Hepatocyte (in vitro differentiated cells): Measurements from ENCODE around the gene CXCL5. TPM values are rescaled to one million over a fixed set of nuclear protein-coding genes. Genes with fewer than 3 reads are reported as not detected.
"Not testable (repeated sequence)": the region's sequence is repeated elsewhere in the genome, so short reads cannot be mapped to it uniquely, and the experiment has no call there.

ENCODE experiments used
- DNase-seq: peaks from one replicate; pipeline ENCODE4 v3.0.0-alpha.2; 2016; ENCODE audit warnings: low spot score
- H2AFZ ChIP-seq: fragments of 200-600 bp; sonication (generic); 2 replicates; pipeline ENCODE4 v1.6.0; 2016; ENCODE audit warnings: antibody characterized with exemption, mild to moderate bottlenecking
- H3K27ac ChIP-seq: fragments of 200-600 bp; sonication (generic); 2 replicates; pipeline ENCODE4 v1.5.1; 2016; ENCODE audit warnings: mild to moderate bottlenecking
- H3K27me3 ChIP-seq: fragments of 200-600 bp; sonication (generic); 2 replicates; pipeline ENCODE4 v1.6.1; 2016
- H3K36me3 ChIP-seq: fragments of 200-600 bp; sonication (generic); replicated peaks from 2 replicates; pipeline ENCODE4 v1.5.1; 2016; ENCODE audit warnings: low read depth; ENCODE audit not compliant: insufficient read depth
- H3K4me1 ChIP-seq: fragments of 200-600 bp; sonication (generic); 2 replicates; pipeline ENCODE4 v1.5.1; 2016; ENCODE audit warnings: mild to moderate bottlenecking, moderate library complexity; ENCODE audit not compliant: insufficient read depth
- H3K4me2 ChIP-seq: fragments of 200-600 bp; sonication (generic); 2 replicates; pipeline ENCODE4 v1.6.0; 2016
- H3K4me3 ChIP-seq: fragments of 200-600 bp; sonication (generic); 2 replicates; pipeline ENCODE4 v1.5.1; 2016; ENCODE audit warnings: mild to moderate bottlenecking
- H3K79me2 ChIP-seq: fragments of 200-600 bp; sonication (generic); 2 replicates; pipeline ENCODE4 v1.6.0; 2017; ENCODE audit warnings: mild to moderate bottlenecking
- H3K9me2 ChIP-seq: fragments of 200-600 bp; sonication (generic); replicated peaks from 2 replicates; pipeline ENCODE4 v1.6.0; 2017; ENCODE audit warnings: mild to moderate bottlenecking; ENCODE audit not compliant: insufficient read depth
- H3K9me3 ChIP-seq: fragments of 200-600 bp; sonication (generic); 2 replicates; pipeline ENCODE4 v1.5.1; 2016; ENCODE audit warnings: low read depth, mild to moderate bottlenecking
- H4K20me1 ChIP-seq: fragments of 200-600 bp; sonication (generic); 2 replicates; pipeline ENCODE4 v1.6.0; 2016; ENCODE audit warnings: mild to moderate bottlenecking; ENCODE audit not compliant: insufficient read depth, poor library complexity, severe bottlenecking
- EZH2 ChIP-seq: fragments of 200-600 bp; sonication (generic); IDR thresholded peaks from 2 replicates; pipeline ENCODE4 v1.6.1; 2016; ENCODE audit warnings: antibody characterized with exemption, mild to moderate bottlenecking, borderline replicate concordance
- EZH2phosphoT487 ChIP-seq: fragments of 200-600 bp; sonication (generic); IDR thresholded peaks from one replicate; pipeline ENCODE4 v1.6.1; 2018; ENCODE audit warnings: antibody characterized with exemption, mild to moderate bottlenecking, low read depth, moderate library complexity; ENCODE audit not compliant: unreplicated experiment, severe bottlenecking
- WGBS: methylation state at CpG from one replicate; pipeline ENCODE4 v1.1.6; 2016; ENCODE audit warnings: low lambda C conversion rate; ENCODE audit errors: missing lambda C conversion rate; 5-methylcytosine and 5-hydroxymethylcytosine counted together
- polyA plus RNA-seq: library from polyadenylated mRNA; unstranded; fragments of >200 nt; fragmentation: Nextera tagmentation; extraction: Ambion mirVana; gene quantifications from 2 replicates; pipeline ENCODE4 v1.2.1, GENCODE V29; 2016
- total RNA-seq: library from RNA; depleted of rRNA; stranded (reverse); fragments of >200 nt; gene quantifications from 2 replicates; pipeline ENCODE4 v1.2.3, GENCODE V29; 2014
- TF ChIP-seq, protein P1 (sequence below): fragments of 200-600 bp; sonication (generic); IDR thresholded peaks from 2 replicates; pipeline ENCODE4 v1.5.1; 2016; ENCODE audit warnings: antibody characterized with exemption, mild to moderate bottlenecking; ENCODE audit not compliant: poor library complexity

The CXCL5 gene
- total and polyA plus RNA-seq, 2 experiments from 2014 or later, result 31.3 to 31.9 TPM

GRCh38 chr4:73988061-73988460, 10.4 kb downstream of the CXCL5 start, which contains the start of gene PPBP:
TSS of gene PPBP (minus strand) at chr4:73988190. CDS start at chr4:73988103, 87 bp downstream.
- TF ChIP-seq, protein P1, sequence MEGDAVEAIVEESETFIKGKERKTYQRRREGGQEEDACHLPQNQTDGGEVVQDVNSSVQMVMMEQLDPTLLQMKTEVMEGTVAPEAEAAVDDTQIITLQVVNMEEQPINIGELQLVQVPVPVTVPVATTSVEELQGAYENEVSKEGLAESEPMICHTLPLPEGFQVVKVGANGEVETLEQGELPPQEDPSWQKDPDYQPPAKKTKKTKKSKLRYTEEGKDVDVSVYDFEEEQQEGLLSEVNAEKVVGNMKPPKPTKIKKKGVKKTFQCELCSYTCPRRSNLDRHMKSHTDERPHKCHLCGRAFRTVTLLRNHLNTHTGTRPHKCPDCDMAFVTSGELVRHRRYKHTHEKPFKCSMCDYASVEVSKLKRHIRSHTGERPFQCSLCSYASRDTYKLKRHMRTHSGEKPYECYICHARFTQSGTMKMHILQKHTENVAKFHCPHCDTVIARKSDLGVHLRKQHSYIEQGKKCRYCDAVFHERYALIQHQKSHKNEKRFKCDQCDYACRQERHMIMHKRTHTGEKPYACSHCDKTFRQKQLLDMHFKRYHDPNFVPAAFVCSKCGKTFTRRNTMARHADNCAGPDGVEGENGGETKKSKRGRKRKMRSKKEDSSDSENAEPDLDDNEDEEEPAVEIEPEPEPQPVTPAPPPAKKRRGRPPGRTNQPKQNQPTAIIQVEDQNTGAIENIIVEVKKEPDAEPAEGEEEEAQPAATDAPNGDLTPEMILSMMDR, result no peak
- TF ChIP-seq EZH2phosphoT487, result no peak
- no peak for TF ChIP-seq EZH2
- no peaks in the 10 kb centered on the region for H3K4me1 ChIP-seq

GRCh38 chr4:73985528-73985852, 13.0 kb downstream of the CXCL5 start:
- no peaks in the 10 kb centered on the region for H3K27me3 ChIP-seq
- no peak overlapping the region for H3K4me3 ChIP-seq
- H3K79me2 ChIP-seq, result no peaks in the 10 kb centered on the region
- no peaks in the 10 kb centered on the region for H3K9me2 ChIP-seq
- no peak for TF ChIP-seq EZH2
- no peak for TF ChIP-seq EZH2phosphoT487
- TF ChIP-seq, protein P1, result no peak
- no peak for DNase-seq
- H3K4me1 ChIP-seq, result no peaks in the 10 kb centered on the region
- no peak overlapping the region for H3K27ac ChIP-seq
- no peaks in the 10 kb centered on the region for H3K9me3 ChIP-seq
- 46% methylated on average over 1 of the region's 1 CpG for WGBS
- H3K36me3 ChIP-seq, result no peaks in the 10 kb centered on the region
- H4K20me1 ChIP-seq, result no peaks in the 10 kb centered on the region
- no peak overlapping the region for H2AFZ ChIP-seq
- no peak overlapping the region for H3K4me2 ChIP-seq

More at GRCh38 chr4:73988061-73988460, 10.4 kb downstream of the CXCL5 start, which contains the start of gene PPBP:
- Histone ChIP-seq H3K27ac (no peak within 1 kb of the TSS), H2AFZ (no peak within 1 kb of the TSS), H3K9me3 (no peaks in the 10 kb centered on the region), H3K4me3 (no peak within 1 kb of the TSS), H3K4me2 (no peak within 1 kb of the TSS), H3K36me3 (no peaks in the 10 kb centered on the region), H3K27me3 (no peaks in the 10 kb centered on the region), H3K9me2 (no peaks in the 10 kb centered on the region), H3K79me2 (no peaks in the 10 kb centered on the region), H4K20me1 (no peaks in the 10 kb centered on the region)
- WGBS, result 89% methylated on average over 2 of the region's 2 CpGs
- DNase-seq, result no peak

GRCh38 chr4:73984736-73985527, 13.5 kb downstream of the CXCL5 start:
- Histone ChIP-seq H3K27me3 (no peaks in the 10 kb centered on the region), H2AFZ (no peak overlapping the region), H4K20me1 (no peaks in the 10 kb centered on the region), H3K36me3 (no peaks in the 10 kb centered on the region), H3K27ac (no peak overlapping the region), H3K79me2 (no peaks in the 10 kb centered on the region), H3K9me2 (no peaks in the 10 kb centered on the region), H3K4me1 (no peaks in the 10 kb centered on the region), H3K4me2 (no peak overlapping the region), H3K4me3 (no peak overlapping the region), H3K9me3 (no peaks in the 10 kb centered on the region)
- WGBS, result 70% methylated on average over 4 of the region's 4 CpGs
- TF ChIP-seq EZH2phosphoT487 (no peak), EZH2 (no peak)
- TF ChIP-seq, protein P1, result no peak
- DNase-seq, result no peak

- DNase-seq, H3K9me2 ChIP-seq, H4K20me1 ChIP-seq, H3K4me1 ChIP-seq, H3K4me2 ChIP-seq, H2AFZ ChIP-seq, H3K4me3 ChIP-seq, H3K36me3 ChIP-seq, H3K9me3 ChIP-seq, H3K79me2 ChIP-seq, H3K27me3 ChIP-seq, H3K27ac ChIP-seq: not testable (repeated sequence)
- WGBS, result 75% methylated on average over 7 of the region's 7 CpGs
Measured at GRCh38 chr4:73981175-73981574, 17.3 kb downstream of the CXCL5 start.
